HEK293 (cell line): ENCODE measurements around the gene CDH5.

Experiments
- IKZF3 ChIP-seq: fragments of 450-650 bp; IDR thresholded peaks from 2 replicates; pipeline ENCODE4 v1.5.0; 2018; ENCODE audit warnings: missing biosample characterization, mild to moderate bottlenecking, missing genetic modification characterization, moderate library complexity
- SCRT2 ChIP-seq: fragments of 450-650 bp; formaldehyde crosslinking; IDR thresholded peaks from 2 replicates; pipeline ENCODE4 v1.5.1; 2016; ENCODE audit warnings: missing biosample characterization, missing genetic modification characterization
- ZIC2 ChIP-seq: fragments of 450-650 bp; formaldehyde crosslinking; IDR thresholded peaks from 2 replicates; pipeline ENCODE4 v1.5.1; 2016; ENCODE audit warnings: missing biosample characterization, missing genetic modification characterization
- ZNF211 ChIP-seq: fragments of 450-650 bp; formaldehyde crosslinking; IDR thresholded peaks from 2 replicates; pipeline ENCODE4 v1.5.1; 2016; ENCODE audit warnings: low read depth, missing biosample characterization, missing genetic modification characterization
- ZNF223 ChIP-seq: fragments of 450-650 bp; formaldehyde crosslinking; IDR thresholded peaks from 2 replicates; pipeline ENCODE4 v1.5.1; 2016; ENCODE audit warnings: missing biosample characterization, missing genetic modification characterization
- ZNF24 ChIP-seq: fragments of 450-650 bp; formaldehyde crosslinking; IDR thresholded peaks from 2 replicates; pipeline ENCODE4 v1.5.1; 2016; ENCODE audit warnings: missing biosample characterization, missing genetic modification characterization
- ZNF311 ChIP-seq: fragments of 450-650 bp; formaldehyde crosslinking; IDR thresholded peaks from 2 replicates; pipeline ENCODE4 v1.5.1; 2017; ENCODE audit warnings: missing biosample characterization, missing genetic modification characterization, borderline replicate concordance
- ZNF350 ChIP-seq: fragments of 450-650 bp; formaldehyde crosslinking; IDR thresholded peaks from 2 replicates; pipeline ENCODE4 v1.5.0; 2017; ENCODE audit warnings: missing biosample characterization, mild to moderate bottlenecking, missing genetic modification characterization
- ZNF510 ChIP-seq: fragments of 450-650 bp; formaldehyde crosslinking; IDR thresholded peaks from 2 replicates; pipeline ENCODE4 v1.5.1; 2018; ENCODE audit warnings: mild to moderate bottlenecking, missing genetic modification characterization, missing biosample characterization; ENCODE audit not compliant: insufficient replicate concordance
- ZNF585B ChIP-seq: fragments of 450-650 bp; formaldehyde crosslinking; IDR thresholded peaks from 2 replicates; pipeline ENCODE4 v1.5.1; 2016; ENCODE audit warnings: missing biosample characterization, missing genetic modification characterization
- ZNF639 ChIP-seq: fragments of 450-650 bp; formaldehyde crosslinking; IDR thresholded peaks from 2 replicates; pipeline ENCODE4 v1.5.1; 2016; ENCODE audit warnings: missing biosample characterization, missing genetic modification characterization
- ZNF707 ChIP-seq: fragments of 450-650 bp; formaldehyde crosslinking; IDR thresholded peaks from 2 replicates; pipeline ENCODE4 v1.5.1; 2016; ENCODE audit warnings: missing biosample characterization, missing genetic modification characterization
- ZXDB ChIP-seq: fragments of 450-650 bp; formaldehyde crosslinking; IDR thresholded peaks from 2 replicates; pipeline ENCODE4 v1.5.1; 2016; ENCODE audit warnings: missing biosample characterization, missing genetic modification characterization
- TF ChIP-seq, protein P1 (sequence below): fragments of 450-650 bp; formaldehyde crosslinking; IDR thresholded peaks from 2 replicates; pipeline ENCODE4 v1.5.1; 2016; ENCODE audit warnings: missing biosample characterization, missing genetic modification characterization

DNA sequence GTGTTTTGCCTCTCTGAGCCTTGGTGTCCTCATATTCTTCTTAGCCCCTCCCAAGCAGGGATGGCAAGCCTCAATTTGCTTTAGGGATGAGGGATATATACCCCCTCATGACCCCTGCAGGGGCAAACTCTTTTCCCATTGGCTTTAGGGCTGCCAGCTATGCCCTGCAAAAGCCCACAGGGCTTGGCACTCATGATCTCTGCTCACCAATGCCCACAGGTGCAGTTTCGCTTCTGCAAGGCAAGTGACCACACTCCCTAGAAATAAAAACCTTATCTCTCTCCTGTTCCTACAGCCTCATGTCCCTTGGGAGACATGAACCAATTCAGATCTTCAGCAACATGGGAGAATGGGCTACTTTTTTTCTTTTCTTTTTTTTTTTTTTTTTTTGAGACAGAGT lies 69.4 kb downstream of the CDH5 start:
- TF ChIP-seq, protein P1, sequence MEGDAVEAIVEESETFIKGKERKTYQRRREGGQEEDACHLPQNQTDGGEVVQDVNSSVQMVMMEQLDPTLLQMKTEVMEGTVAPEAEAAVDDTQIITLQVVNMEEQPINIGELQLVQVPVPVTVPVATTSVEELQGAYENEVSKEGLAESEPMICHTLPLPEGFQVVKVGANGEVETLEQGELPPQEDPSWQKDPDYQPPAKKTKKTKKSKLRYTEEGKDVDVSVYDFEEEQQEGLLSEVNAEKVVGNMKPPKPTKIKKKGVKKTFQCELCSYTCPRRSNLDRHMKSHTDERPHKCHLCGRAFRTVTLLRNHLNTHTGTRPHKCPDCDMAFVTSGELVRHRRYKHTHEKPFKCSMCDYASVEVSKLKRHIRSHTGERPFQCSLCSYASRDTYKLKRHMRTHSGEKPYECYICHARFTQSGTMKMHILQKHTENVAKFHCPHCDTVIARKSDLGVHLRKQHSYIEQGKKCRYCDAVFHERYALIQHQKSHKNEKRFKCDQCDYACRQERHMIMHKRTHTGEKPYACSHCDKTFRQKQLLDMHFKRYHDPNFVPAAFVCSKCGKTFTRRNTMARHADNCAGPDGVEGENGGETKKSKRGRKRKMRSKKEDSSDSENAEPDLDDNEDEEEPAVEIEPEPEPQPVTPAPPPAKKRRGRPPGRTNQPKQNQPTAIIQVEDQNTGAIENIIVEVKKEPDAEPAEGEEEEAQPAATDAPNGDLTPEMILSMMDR = no peak
- TF ChIP-seq ZXDB (no peak), ZNF223 (tag by site-specific recombination) (no peak), ZNF311 (tag by site-specific recombination) (no peak), ZNF350 (no peak), ZNF707 (no peak), SCRT2 (tag by site-specific recombination) (no peak), ZNF639 (tag by site-specific recombination) (no peak), ZNF510 (tag by site-specific recombination) (no peak), ZNF585B (tag by site-specific recombination) (no peak), ZNF211 (no peak), ZNF24 (no peak), IKZF3 (tag by site-specific recombination) (no peak), ZIC2 (tag by site-specific recombination) (no peak)
